Head of caudate nucleus (tissue), 42 donors: ENCODE measurements around the gene GPR34.
A peak's percentile ranks its signal among the peaks of the same experiment; 100 is the strongest.
"Not testable (repeated sequence)": the region's sequence is repeated elsewhere in the genome, so short reads cannot be mapped to it uniquely, and the experiment has no call there.

ENCODE experiments used
- DNase-seq, 42 donors: peaks; one replicate each; pipeline versions ENCODE4 v3.0.0 to v3.0.0-alpha.2; 2020 to 2021; ENCODE audit warnings: mixed read lengths in 7 of 42
- intact Hi-C: fragments of 100-400 bp; cut with DNase I; formaldehyde crosslinking; loops from one replicate; pipeline ENCODE4 v1.15.0; 2022

Gene GPR34

DNA sequence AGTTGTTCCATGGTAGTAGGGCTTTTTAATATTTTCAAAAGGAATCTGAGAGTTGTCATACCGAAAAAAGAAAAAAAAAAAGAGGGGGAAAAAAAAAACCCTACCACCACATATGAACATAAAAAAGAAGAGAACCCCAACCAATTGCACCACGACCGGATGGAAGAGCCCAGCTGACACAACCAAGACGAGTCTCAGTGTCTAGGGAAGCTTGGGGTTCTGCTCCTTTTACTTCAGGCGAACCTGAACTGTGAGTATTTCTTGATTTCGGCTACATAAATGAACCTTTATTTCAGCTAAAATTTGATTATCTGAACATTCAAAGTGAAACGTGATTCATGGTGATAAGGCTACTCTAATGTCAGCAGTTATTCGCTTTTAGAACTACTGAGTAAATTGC, at the start of gene GPR34:
Gene GPR34, plus strand, starts transcription at position 139 of the 400 bp plus-strand sequence. CDS start 6,661 bp downstream, outside the sequence.
- intact Hi-C loops: no loop called here
- DNase-seq: peak in 5 of 42 donors; percentile 12 to 27 (median 14)

DNA sequence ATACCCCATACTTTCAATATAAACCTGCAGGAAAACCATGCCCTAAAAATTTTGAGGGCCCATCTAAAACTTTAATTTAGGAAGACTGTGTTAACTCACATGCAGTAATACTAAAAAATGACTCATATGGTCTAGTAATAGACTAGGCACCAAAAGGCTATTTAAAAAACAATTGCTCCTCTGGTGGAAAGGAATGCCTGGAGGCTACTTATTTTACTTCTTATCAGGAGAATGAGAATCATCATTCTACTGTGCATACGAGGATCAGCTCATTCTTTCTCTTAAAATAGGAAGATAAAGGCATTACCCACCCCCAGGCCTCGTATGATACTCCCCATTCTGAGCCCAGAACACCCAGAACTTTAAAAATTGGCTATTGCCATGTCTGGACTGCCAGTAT, 42.6 kb upstream of the GPR34 start:
- intact Hi-C loops, DNase-seq: not testable (repeated sequence)

DNA sequence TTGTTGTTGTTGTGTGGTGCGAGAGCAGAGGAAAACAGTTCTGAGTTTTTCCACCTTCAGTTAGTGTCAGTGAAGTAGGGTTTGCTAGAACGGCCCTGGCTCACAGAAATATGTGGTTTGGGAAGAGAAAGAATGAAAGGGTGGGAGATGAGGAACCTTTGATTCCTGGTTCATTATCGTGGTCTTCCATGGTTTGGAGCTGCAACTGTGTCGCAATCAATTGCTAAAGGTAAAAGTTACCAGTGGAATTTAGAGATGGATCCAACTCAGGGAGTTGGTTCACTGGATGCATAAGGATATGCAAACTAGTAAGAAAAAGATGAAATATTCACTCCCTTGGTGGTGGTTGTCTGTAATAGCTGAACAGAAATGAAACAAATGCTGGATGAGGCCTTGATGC, 35.6 kb upstream of the GPR34 start:
- intact Hi-C loops: no loop called here
- no peak for DNase-seq

DNA sequence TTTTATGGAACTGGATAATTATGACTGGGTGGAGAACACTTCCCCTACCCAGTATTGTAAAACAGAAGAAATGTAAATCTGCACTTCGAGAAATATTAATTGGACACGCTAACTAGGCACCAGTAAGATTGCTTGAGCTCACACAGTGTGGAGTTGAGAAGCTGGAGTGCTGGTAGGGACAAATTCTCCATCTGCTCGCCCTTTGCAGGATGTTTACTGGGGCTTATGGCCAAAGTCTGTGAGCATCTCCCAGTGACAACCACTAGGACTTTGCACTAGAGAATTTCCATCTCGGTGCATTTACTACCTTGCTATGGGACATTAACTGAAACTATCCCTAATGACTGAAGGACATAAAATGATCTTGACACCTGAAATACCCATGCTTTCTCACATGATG, 33.7 kb upstream of the GPR34 start:
- DNase-seq: no peak
- intact Hi-C loops: no loop called here

- intact Hi-C loops: no loop called here
- no peak for DNase-seq
Observed at GRCh38 chrX:41655631-41656030, 33.1 kb upstream of the GPR34 start.

DNA sequence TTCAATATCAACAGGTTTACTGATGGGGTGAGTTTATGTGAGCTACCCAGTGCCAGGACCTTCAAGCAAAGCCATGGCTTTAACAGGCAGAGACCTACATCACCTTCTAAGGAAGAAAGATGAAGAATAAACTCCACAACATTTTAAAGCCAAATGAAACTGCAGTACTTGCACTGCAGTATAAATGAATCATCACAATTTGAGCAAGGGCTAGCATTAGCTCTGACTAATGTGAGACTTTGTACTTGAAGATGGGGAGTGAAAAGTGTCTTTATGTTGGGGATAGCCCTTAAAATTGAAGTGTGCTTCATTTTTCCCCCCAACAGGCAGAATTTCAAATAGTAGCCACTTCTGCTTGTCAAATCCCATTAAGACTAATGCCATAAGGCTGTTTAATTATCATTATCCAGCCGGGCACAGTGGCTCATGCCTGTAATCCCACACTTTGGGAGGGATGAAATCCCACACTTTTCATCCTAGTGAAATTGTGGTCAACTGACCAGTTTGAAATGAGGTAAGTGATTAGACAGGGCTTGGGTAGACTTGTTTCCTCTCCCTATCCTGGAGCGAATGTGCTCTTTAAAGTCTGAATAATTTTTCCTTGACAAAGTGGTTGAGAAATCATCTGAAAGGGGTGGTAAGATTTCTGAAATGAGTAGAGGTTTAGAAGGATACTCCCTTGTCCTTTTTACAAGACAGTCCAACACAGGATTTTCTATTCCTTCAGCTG, 27.2 kb upstream of the GPR34 start:
- no peak for DNase-seq
- intact Hi-C loops: no loop called here

GRCh38 chrX:41664375-41664901, 24.3 kb upstream of the GPR34 start:
- no peak for DNase-seq
- intact Hi-C loops: no loop called here

DNA sequence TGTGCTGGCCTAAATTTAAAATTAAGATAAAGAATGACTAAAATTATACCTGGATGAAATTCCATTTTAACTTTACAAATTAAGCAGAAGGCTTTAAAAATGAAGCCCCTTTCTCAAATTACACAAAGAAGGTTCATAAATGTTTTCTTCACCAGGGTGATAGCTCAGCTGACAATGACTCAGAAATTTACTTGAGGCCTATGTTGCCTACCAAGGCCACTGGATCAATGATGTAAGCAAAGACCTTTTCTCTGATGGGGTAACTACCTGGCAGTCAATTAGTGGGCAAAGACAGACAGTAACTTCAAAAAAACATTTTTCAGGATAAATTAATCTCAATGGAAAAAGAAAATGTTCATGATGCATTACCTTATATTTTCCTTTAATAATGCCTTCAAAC, 23.9 kb upstream of the GPR34 start:
- intact Hi-C loops: no loop called here

DNA sequence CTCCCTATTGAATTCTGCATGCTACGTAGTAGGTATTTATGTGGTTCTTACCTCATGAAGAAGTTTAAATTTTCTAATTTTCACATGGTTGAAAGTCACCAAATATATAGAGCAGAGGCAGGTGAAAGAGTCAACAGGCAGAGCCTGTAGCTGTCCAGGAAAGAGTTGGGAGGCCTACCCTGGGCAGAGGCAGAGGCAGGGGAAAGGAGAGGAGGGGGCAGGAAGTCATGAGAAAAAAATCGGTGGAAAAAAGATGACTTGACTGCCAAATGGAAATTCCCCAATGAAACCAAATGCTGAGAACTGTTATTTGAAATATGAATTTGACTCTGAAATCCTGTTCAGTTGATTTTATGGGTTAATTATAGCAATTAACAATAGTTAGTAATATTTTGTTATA, 23.1 kb upstream of the GPR34 start:
- no peak for DNase-seq
- intact Hi-C loops: no loop called here

More for the DNA sequence above, 23.9 kb upstream of the GPR34 start:
- DNase-seq: no peak

- intact Hi-C loops: no loop called here
- DNase-seq: no peak
Observed at GRCh38 chrX:41666251-41666650, 22.5 kb upstream of the GPR34 start.

- no peak for DNase-seq
- intact Hi-C loops: no loop called here
Observed at GRCh38 chrX:41667631-41668030, 21.1 kb upstream of the GPR34 start.

- intact Hi-C loops: no loop called here
- DNase-seq: no peak
Observed at GRCh38 chrX:41670112-41670511, 18.7 kb upstream of the GPR34 start.

- intact Hi-C loops: no loop called here
- DNase-seq: no peak
Observed at GRCh38 chrX:41671082-41671481, 17.7 kb upstream of the GPR34 start.

- intact Hi-C loops: no loop called here
Observed at GRCh38 chrX:41672643-41673042, 16.1 kb upstream of the GPR34 start.

DNA sequence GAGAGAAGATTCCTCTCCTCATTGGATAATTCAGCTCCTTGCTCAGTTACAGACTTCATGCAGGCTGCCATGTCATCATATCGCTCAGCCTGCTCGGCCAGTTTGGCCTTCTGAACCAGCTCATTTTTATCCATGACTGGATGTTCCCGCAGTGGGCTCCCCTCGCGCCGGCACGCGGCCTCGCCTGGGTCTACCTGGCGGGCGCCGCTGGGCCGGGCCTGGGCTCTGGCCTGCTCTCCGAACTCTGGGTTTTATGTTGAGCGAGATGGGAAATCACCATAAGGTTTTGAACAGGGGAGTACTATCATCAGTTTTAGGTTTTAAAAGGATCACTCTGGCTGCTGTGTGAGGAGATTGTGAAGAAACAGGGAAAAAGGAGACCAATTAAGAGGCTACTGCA, 12.4 kb upstream of the GPR34 start:
- intact Hi-C loops, DNase-seq: not testable (repeated sequence)

More at GRCh38 chrX:41672643-41673042, 16.1 kb upstream of the GPR34 start:
- DNase-seq: no peak

GRCh38 chrX:41677183-41678060, 11.4 kb upstream of the GPR34 start:
- intact Hi-C loops: no loop called here

GRCh38 chrX:41684138-41684537, 4.6 kb upstream of the GPR34 start:
- intact Hi-C loops: no loop called here
- DNase-seq: no peak

More at GRCh38 chrX:41677183-41678060, 11.4 kb upstream of the GPR34 start:
- no peak for DNase-seq

DNA sequence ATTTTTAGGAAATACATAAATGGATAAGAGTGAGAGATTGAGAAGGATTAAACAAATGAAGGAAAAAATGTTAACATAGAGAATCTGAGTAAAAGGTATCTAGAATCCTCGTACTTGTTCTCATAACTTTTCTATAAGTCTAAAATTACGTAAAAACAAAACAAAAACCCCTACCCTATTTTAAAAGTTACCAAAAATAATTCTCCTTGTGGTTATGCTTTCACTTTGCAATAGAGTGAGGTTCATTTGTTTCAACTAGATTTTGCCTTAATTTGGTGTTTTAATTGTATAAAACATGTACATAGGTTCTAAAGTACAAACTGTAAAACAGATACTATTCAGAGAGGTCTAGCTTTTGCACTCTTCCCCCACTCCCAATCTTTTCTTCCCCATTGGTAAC, 3.8 kb upstream of the GPR34 start:
- no peak for DNase-seq
- intact Hi-C loops: no loop called here

- intact Hi-C loops: no loop called here
- no peak for DNase-seq
Observed at GRCh38 chrX:41686788-41687187, 2.0 kb upstream of the GPR34 start.

DNA sequence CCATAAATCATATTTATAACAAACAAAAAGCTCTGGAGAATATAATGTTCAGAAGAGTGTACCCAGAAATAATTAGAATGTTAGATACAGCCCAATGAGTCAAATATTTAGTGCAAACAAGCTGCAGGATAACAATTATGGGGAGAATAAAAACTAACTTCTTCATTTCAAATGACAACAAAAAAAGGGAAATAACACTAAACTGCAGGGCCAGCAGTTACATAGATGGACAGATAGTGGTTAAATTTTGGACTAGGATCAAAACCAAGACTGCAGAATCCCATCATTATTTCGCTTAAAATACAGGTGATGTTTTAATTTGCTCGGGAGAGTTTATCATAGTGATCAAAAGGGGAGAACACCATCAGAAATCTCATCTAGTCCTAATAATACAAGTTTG, 617 bp upstream of the GPR34 start:
- no peak for DNase-seq

More for the DNA sequence above, 617 bp upstream of the GPR34 start:
- intact Hi-C loops: no loop called here
